Skeletal muscle satellite cell (primary cell): ENCODE data around the gene COMMD7.

ENCODE experiments used
- H3K27me3 ChIP-seq: 2 replicates; pipeline ENCODE4 v1.7.0; 2013; ENCODE audit warnings: low read length; ENCODE audit not compliant: control insufficient read depth, insufficient read depth
- H3K36me3 ChIP-seq: 2 replicates; pipeline ENCODE4 v1.7.0; 2013; ENCODE audit warnings: mild to moderate bottlenecking, control low read depth, low read length; ENCODE audit not compliant: insufficient read depth
- H3K4me1 ChIP-seq: 2 replicates; pipeline ENCODE4 v1.7.0; 2013; ENCODE audit warnings: low read length; ENCODE audit not compliant: control insufficient read depth, insufficient read depth
- H3K4me2 ChIP-seq: 2 replicates; pipeline ENCODE4 v1.7.0; 2013; ENCODE audit warnings: mild to moderate bottlenecking, low read length
- H3K4me3 ChIP-seq: 2 replicates; pipeline ENCODE4 v1.7.0; 2013; ENCODE audit warnings: low read length
- H3K9ac ChIP-seq: 2 replicates; pipeline ENCODE4 v1.7.0; 2013; ENCODE audit warnings: mild to moderate bottlenecking, low read depth, low read length, moderate library complexity
- H3K9me3 ChIP-seq: replicated peaks from 2 replicates; pipeline ENCODE4 v1.7.0; 2013; ENCODE audit warnings: mild to moderate bottlenecking, control low read depth, low read length

The COMMD7 gene

DNA sequence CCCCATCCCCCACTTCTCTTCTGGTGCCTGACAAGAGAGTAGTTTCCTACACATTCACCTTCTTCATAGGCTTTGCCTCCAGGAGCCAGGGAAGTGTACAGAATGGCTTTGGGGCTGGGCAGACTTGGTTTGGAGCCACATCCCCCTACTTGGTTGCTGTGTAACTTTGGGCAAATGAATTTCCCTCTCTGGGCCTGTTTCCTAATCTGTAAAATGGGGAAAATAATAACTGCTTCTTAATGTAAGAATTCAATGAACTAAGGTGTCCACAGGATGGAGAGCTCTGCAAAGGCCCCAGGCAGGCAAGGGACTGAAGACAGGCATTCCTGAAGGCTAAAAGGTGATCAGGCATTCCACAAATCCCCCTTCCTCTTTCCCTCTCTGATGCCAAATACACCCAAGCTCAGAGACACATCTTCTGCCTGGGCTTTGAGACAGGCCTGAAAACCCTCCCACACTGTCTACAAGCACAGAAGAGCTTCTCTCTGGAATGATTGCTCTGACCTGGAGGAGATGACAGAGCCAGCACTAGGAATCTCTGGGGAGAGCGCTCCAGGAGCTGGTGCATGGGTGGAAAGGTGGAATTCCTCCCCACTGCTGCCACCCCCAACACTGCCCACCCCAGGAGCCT is 62.6 kb downstream of the COMMD7 start:
- Histone ChIP-seq H3K4me1 (peaks cover 5% of the 10 kb centered on the region), H3K4me3 (no peak overlapping the region), H3K4me2 (no peak overlapping the region), H3K9me3 (no peaks in the 10 kb centered on the region), H3K27me3 (no peaks in the 10 kb centered on the region), H3K36me3 (no peaks in the 10 kb centered on the region), H3K9ac (no peak overlapping the region)

DNA sequence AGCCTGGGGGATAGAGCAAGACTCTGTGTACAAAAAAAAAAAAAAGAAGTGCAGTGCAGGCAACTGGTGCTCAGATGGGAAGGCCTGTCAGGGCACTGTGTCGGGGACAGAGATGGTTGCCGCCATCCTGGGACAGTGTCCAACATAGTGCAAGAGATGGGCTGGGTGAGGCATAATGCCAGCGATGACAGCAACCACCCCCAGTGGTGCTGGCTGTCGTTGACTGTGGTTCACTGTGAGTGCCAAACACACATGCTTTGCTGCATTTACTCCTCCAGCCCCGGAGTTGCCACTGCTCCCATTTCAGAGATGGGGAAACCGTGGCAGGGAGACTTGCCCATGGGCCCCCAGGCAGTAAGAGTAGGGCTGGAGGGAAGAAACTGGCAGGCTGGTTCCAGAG is 64.3 kb downstream of the COMMD7 start:
- Histone ChIP-seq H3K27me3 (no peaks in the 10 kb centered on the region), H3K4me2 (no peak overlapping the region), H3K4me1 (peaks cover 5% of the 10 kb centered on the region), H3K9ac (no peak overlapping the region), H3K36me3 (no peaks in the 10 kb centered on the region), H3K4me3 (no peak overlapping the region), H3K9me3 (no peaks in the 10 kb centered on the region)

DNA sequence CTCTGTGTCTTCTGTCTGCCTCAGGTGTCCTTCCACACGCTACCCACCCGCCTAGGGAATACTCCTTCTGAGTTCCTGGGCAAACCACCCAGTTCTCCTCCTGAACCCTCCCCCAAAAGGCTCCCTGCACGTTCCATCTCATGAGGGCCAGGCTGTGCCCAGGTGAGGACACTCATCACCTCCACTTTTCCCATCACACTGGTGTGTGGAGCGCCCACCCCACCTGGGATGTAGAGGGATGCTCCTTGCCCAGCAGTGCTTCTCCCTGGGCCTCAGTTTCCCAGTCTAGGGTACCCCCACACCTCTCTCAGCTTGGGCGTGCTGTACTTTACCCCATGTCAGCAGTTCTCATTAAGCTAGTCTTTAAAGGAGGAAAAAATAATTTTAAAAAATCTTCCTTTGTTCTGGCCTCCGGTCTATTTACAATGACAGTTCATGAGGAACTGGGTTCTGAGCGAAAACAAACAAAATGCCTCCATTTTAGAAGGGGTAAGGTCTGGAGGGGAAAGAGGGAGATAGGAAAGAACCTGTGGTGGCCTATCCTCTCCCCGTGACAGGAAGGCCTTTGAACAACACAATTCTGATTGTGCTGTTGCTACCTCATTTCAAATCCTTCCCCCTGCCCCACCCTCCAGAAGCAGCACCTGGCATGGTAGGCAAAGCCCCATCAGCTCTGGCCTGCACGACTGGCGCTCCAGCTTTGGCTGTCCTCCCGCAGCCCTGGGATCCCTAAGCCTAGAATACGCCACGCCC is 67.9 kb downstream of the COMMD7 start:
- H3K9me3 ChIP-seq, result no peaks in the 10 kb centered on the region
- H3K4me1 ChIP-seq, result peaks cover 5% of the 10 kb centered on the region
- peaks cover 4% of the 10 kb centered on the region for H3K27me3 ChIP-seq
- no peak overlapping the region for H3K9ac ChIP-seq
- no peak overlapping the region for H3K4me3 ChIP-seq
- no peaks in the 10 kb centered on the region for H3K36me3 ChIP-seq
- no peak overlapping the region for H3K4me2 ChIP-seq

DNA sequence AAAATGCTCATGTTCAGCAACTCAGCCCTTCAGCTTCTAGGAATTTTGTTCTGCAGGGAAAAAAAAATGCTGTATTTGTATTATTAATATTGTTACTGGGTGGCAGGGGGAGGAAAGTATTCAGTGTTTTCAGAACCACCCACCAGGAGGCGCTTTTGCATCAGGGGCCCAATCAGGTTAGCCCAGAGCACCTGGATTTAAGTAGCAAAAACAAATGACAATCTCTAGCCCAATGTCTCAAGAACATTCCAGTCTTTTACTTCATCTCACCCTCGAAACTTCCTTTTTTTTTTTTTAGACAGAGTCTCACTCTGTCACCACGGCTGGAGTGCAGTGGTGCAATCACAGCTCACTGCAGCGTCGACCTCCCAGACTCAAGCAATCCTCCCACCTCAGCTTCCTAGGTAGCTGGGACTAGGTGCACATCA is 68.9 kb downstream of the COMMD7 start:
- Histone ChIP-seq H3K4me3 (no peak overlapping the region), H3K4me2 (no peak overlapping the region), H3K36me3 (no peaks in the 10 kb centered on the region), H3K9ac (no peak overlapping the region), H3K4me1 (peaks cover 5% of the 10 kb centered on the region), H3K9me3 (no peaks in the 10 kb centered on the region), H3K27me3 (peaks cover 4% of the 10 kb centered on the region)

DNA sequence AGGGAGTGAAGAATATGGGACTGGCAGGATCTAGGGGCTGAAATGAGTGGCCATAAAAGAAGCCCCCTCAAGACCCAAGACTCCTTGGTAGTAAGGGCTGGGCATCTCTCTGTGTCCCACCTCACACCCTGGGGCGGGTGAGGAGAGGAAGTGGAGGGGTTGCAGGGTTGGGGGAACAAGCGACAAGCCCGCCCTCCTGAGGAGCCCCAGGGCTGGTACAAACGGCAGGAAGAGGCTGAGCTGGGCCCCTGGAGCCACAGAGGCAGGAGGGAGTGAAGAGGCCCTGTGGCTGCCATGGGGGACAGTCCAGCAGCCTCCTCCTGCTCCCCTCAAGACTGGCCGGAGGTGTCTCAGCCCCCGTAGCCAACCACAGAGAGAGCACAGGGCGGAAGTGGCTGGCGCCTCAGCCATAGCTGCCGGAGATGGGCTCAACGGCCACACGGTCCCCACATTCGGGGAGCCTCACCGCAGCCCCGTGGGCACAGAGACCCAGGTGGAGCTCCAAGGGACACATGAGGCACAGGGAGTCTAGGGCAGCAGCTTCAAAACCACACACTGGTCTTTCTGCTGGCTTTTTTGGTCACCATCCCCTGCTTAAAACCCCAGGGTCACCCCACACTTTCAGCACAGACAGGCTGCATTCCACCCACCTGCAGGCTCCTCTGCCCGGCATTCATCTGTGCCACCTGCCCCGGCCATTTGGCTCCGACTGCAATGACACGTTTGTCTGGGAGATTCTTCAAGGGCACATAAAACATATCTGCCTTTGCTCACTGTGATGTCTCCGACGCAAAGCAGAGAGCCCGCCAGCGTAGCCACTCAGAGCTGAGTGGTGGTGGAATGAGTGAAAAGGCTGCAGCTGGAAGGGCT is 70.0 kb downstream of the COMMD7 start:
- Histone ChIP-seq H3K9ac (no peak overlapping the region), H3K4me1 (no peaks in the 10 kb centered on the region), H3K9me3 (no peaks in the 10 kb centered on the region), H3K27me3 (peaks cover 4% of the 10 kb centered on the region), H3K36me3 (no peaks in the 10 kb centered on the region), H3K4me3 (no peak overlapping the region), H3K4me2 (no peak overlapping the region)

DNA sequence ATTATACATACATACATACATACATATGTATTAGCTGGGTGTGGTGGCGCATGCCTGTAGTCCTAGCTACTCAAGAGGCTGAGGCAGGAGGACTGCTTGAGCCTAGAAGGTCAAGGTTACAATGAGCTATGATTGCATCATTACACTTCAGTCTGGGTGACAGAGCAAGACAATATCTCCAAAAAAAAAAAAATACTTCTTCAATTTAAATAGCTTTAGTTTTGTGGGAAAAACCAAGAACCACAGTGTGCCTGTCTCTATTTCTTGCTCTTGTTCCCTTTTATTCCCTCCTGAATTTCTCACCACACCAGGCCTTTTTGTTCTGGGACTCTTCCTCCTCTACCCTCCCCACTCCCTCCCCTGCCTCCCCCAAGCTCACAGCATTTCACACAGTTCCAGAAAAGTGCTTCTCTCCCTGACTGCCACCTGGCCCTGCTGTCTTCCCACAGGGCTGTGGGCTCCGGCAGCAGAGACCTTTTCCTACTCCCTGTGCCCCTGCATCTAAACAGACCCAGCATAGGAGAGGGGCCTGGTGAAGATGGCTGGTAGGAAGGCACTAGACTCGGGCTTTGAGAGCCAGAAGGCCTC is 70.8 kb downstream of the COMMD7 start:
- Histone ChIP-seq H3K9me3 (no peaks in the 10 kb centered on the region), H3K9ac (no peak overlapping the region), H3K27me3 (peaks cover 4% of the 10 kb centered on the region), H3K4me1 (no peaks in the 10 kb centered on the region), H3K36me3 (no peaks in the 10 kb centered on the region), H3K4me2 (no peak overlapping the region), H3K4me3 (no peak overlapping the region)

DNA sequence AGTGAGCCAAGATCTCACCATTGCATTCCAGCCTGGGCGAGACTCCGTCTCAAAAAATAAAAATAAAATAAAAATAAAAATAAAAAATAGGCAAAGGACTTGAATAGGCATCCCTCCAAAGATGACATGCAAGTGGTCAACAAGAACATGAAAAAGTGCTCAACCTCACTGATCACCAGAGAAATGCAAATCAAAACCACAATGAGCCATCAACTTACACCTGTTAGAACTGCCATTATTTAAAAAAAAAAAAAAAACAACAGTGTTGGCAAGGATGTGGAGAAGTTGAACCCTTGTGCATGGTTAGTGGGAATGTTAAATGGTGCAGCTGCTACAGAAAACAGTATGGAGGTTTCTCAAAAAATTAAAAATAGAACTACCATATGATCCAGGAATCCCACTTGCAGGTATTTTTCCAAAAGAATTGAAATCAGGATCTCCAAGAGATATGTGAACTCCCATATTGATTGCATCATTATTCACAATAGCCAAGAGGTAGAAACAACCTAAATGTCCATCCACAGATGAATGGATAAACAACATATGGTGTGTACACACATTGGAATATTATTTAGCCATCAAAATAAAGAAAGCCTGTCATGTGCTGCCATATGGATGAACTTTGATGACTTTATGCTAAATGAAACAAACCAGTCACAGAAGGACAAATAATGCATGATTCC is 72.4 kb downstream of the COMMD7 start:
- H3K36me3 ChIP-seq, result no peaks in the 10 kb centered on the region
- H3K4me3 ChIP-seq, result no peak overlapping the region
- no peaks in the 10 kb centered on the region for H3K4me1 ChIP-seq
- no peaks in the 10 kb centered on the region for H3K9me3 ChIP-seq
- peaks cover 4% of the 10 kb centered on the region for H3K27me3 ChIP-seq
- no peak overlapping the region for H3K4me2 ChIP-seq
- no peak overlapping the region for H3K9ac ChIP-seq

DNA sequence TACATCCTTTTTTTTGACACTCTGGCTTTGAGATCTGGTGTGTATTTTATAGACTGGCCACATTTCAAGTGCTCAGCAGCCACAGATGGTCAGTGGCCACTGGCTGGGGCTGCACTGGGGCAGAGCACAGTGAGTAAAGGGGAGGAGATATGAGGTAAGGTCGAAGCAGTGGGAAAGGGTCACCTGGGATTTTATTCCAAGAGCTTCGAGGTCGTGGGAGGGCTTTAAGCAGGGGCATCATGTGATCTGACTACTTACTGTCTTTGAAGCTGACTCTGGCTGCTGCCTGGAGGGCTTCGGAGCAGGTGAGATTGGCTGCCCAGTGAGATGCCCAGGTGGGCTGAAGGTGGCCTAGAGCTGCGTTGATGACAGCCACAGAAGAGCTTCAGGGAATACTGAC is 76.2 kb downstream of the COMMD7 start:
- no peaks in the 10 kb centered on the region for H3K9me3 ChIP-seq
- no peaks in the 10 kb centered on the region for H3K36me3 ChIP-seq
- H3K9ac ChIP-seq, result no peak overlapping the region
- H3K4me2 ChIP-seq, result no peak overlapping the region
- no peak overlapping the region for H3K4me3 ChIP-seq
- no peaks in the 10 kb centered on the region for H3K27me3 ChIP-seq
- H3K4me1 ChIP-seq, result no peaks in the 10 kb centered on the region

DNA sequence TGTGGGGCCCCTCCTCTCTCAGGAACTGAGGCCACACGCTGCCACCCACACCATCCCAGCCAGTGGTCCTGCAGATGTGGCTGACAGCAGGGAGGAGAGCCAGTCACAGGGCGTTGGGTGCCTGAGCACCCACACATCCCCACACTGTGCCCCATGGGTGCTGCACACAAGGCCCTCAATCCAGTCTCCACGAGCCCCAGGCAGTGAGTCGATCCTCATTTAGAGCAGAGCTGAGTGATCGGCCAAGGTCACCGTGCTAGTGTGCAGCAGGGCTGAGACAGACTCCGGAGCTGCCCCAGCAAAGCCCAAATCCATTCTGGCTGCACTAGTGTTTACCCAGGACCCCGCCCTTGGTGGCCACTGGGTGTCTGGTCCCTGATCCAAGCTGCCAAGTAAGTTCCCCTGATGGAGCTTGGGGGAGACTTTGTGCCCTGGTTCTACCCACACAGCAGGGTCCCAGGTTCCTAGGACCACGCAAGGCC is 78.5 kb downstream of the COMMD7 start:
- Histone ChIP-seq H3K27me3 (no peaks in the 10 kb centered on the region), H3K36me3 (no peaks in the 10 kb centered on the region), H3K4me1 (no peaks in the 10 kb centered on the region), H3K4me3 (no peak overlapping the region), H3K4me2 (no peak overlapping the region), H3K9me3 (no peaks in the 10 kb centered on the region), H3K9ac (no peak overlapping the region)

DNA sequence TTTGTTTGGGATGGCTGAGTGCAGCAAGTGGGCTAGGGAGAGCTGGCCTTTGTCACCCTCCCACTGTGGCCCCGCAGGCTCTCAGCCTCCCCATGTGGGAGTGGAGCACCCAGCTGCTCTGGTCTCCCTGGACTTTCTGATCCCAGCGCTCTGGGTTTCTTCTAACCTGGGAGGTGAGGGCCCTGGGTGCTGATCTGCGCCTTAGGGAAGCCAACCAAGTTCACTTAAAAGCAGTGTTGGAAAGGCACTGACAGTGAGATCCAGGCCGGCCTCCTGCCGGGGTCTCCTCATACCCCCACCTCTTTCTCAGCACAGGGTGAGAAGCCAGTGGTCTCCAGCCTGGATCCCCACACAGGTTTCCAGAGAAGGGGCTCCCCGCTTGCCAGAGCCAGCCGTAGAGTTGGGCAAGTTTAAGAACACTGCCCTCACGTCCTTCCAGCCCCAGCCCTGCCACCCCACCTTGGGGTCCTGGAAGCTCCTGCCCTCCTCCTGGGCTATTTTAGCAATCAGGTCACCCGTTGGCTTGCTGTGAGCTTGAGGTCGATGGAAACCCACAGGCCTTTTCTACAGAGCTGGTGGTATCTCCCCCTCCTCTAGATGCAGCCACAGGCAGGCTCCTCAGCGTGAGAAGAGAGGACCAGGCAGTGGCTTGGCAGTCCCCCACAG is 79.1 kb downstream of the COMMD7 start:
- Histone ChIP-seq H3K9me3 (no peaks in the 10 kb centered on the region), H3K4me3 (no peak overlapping the region), H3K9ac (no peak overlapping the region), H3K4me2 (no peak overlapping the region), H3K4me1 (no peaks in the 10 kb centered on the region), H3K27me3 (no peaks in the 10 kb centered on the region), H3K36me3 (no peaks in the 10 kb centered on the region)
